GM21723 (cell line): Measurements from ENCODE around the gene OR4C45.
"Not testable (repeated sequence)": the region's sequence is repeated elsewhere in the genome, so short reads cannot be mapped to it uniquely, and the experiment has no call there.

Source experiments
- ATAC-seq: cut with Tn5 transposase; IDR thresholded peaks from one replicate; pipeline ENCODE4 v1.9.1; 2021; ENCODE audit warnings: mild to moderate bottlenecking, moderate library complexity; ENCODE audit not compliant: unreplicated experiment

OR4C45 gene

GRCh38 chr11:50032574-50032973 lies at the start of gene OR4C45:
Gene OR4C45 (plus strand): TSS chr11:50032874.
- no peak for ATAC-seq

- no peak for ATAC-seq
Observed at GRCh38 chr11:49995565-49995964, 37.1 kb upstream of the OR4C45 start.

- ATAC-seq, result no peak
Observed at GRCh38 chr11:50030193-50030592, 2.5 kb upstream of the OR4C45 start.

GRCh38 chr11:50036239-50036638 lies 3.6 kb downstream of the OR4C45 start:
- not testable (repeated sequence) for ATAC-seq

GRCh38 chr11:50037251-50037650 lies 4.6 kb downstream of the OR4C45 start:
- no peak for ATAC-seq

- ATAC-seq, result no peak
Observed at GRCh38 chr11:50044647-50045046, 12.0 kb downstream of the OR4C45 start.

- not testable (repeated sequence) for ATAC-seq
Observed at GRCh38 chr11:50063056-50063455, 30.4 kb downstream of the OR4C45 start.

GRCh38 chr11:50070389-50070788 lies 37.7 kb downstream of the OR4C45 start:
- no peak for ATAC-seq

GRCh38 chr11:50071584-50072225 lies 39.0 kb downstream of the OR4C45 start:
- ATAC-seq, result no peak

- ATAC-seq, result no peak
Observed at GRCh38 chr11:50072226-50073112, 39.8 kb downstream of the OR4C45 start.

- no peak for ATAC-seq
Observed at GRCh38 chr11:50073113-50074105, 40.7 kb downstream of the OR4C45 start.

GRCh38 chr11:50074161-50074560 lies 41.5 kb downstream of the OR4C45 start:
- no peak for ATAC-seq

GRCh38 chr11:50075856-50076255 lies 43.2 kb downstream of the OR4C45 start:
- ATAC-seq, result no peak

GRCh38 chr11:50077526-50077925 lies 44.9 kb downstream of the OR4C45 start:
- ATAC-seq, result no peak

- no peak for ATAC-seq
Observed at GRCh38 chr11:50078001-50078400, 45.3 kb downstream of the OR4C45 start.

- not testable (repeated sequence) for ATAC-seq
Observed at GRCh38 chr11:50078946-50079345, 46.3 kb downstream of the OR4C45 start.

- no peak for ATAC-seq
Observed at GRCh38 chr11:50080256-50080655, 47.6 kb downstream of the OR4C45 start.
